ENCODE results near the gene C1GALT1. TPM values are rescaled to one million over a fixed set of nuclear protein-coding genes. Genes with fewer than 3 reads are reported as not detected.

C1GALT1 gene
- total and polyA plus RNA-seq, 9 of the 15 experiments (the other 6 are each of a cell fraction or from before 2014, with no cell fraction given), result 5.0 to 33.2 (median 24.1) TPM

DNA sequence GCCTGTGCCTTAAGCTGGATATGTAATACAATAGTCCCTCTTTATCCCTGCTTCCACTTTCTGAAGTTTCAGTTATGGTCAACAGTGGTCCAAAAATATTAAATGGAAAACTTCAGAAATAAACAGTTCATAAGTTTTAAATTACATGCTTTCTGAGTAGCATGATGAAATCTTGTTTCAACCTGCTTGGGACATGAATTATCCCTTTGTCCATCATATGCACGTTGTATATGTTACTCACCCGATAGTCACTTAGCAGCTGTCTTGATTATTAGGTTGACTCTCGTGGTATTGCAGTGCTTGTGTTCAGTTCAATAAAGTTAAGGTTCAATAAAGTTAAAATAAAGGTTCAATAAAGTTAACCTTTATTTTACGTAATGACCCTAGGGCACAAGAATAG, 25.5 kb downstream of the C1GALT1 start (continued):
- TF ChIP-seq ZNF592 (IDR thresholded peaks at IDR 0.05) (no peak), NR4A1 (CRISPR knock-in tag; IDR thresholded peaks at IDR 0.05) (no peak), NR4A1 (tag; IDR thresholded peaks at IDR 0.05) (no peak), ZNF696 (CRISPR knock-in tag; conservative IDR thresholded peaks at IDR 0.05) (no peak), NR2C1 (IDR thresholded peaks at IDR 0.05) (no peak), NR2C1 (tag; IDR thresholded peaks at IDR 0.05) (no peak), PYGO2 (tag; IDR thresholded peaks at IDR 0.05) (no peak), SUPT5H (IDR thresholded peaks at IDR 0.05) (no peak), NFXL1 (CRISPR knock-in tag; IDR thresholded peaks at IDR 0.05) (no peak), CEBPG (CRISPR knock-in tag; IDR thresholded peaks at IDR 0.05) (no peak), CEBPG (tag; conservative IDR thresholded peaks at IDR 0.05 in 1 of 2, IDR thresholded peaks at IDR 0.05 in 1 of 2) (0 out of 4 replicates have a peak, but pooled peaks of 1 of the 2 experiments have one; percentile 15), MEIS2 (IDR thresholded peaks at IDR 0.05; ENCODE audit: partially characterized antibody) (peak; percentile 5), MXD1 (CRISPR knock-in tag; IDR thresholded peaks at IDR 0.05; ENCODE audit: borderline replicate concordance, poor library complexity, severe bottlenecking) (no peak), RBM39 (optimal IDR thresholded peaks at IDR 0.05; ENCODE audit: low read depth, low read length) (no peak), ZSCAN32 (CRISPR knock-in tag; IDR thresholded peaks at IDR 0.05) (no peak), ATF3 (IDR thresholded peaks at IDR 0.05) (peak; percentile 33), ATF3 (CRISPR knock-in tag; conservative IDR thresholded peaks at IDR 0.05) (no peak), WHSC1 (IDR thresholded peaks at IDR 0.05; ENCODE audit: low read length) (no peak), L3MBTL2 (IDR thresholded peaks at IDR 0.05) (no peak)
- TF ChIP-seq, protein P1, sequence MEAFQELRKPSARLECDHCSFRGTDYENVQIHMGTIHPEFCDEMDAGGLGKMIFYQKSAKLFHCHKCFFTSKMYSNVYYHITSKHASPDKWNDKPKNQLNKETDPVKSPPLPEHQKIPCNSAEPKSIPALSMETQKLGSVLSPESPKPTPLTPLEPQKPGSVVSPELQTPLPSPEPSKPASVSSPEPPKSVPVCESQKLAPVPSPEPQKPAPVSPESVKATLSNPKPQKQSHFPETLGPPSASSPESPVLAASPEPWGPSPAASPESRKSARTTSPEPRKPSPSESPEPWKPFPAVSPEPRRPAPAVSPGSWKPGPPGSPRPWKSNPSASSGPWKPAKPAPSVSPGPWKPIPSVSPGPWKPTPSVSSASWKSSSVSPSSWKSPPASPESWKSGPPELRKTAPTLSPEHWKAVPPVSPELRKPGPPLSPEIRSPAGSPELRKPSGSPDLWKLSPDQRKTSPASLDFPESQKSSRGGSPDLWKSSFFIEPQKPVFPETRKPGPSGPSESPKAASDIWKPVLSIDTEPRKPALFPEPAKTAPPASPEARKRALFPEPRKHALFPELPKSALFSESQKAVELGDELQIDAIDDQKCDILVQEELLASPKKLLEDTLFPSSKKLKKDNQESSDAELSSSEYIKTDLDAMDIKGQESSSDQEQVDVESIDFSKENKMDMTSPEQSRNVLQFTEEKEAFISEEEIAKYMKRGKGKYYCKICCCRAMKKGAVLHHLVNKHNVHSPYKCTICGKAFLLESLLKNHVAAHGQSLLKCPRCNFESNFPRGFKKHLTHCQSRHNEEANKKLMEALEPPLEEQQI (IDR thresholded peaks at IDR 0.05), result 0 out of 2 replicates have a peak, but pooled peaks have one; percentile 13

All from K562 (cell line).